GM19455 (cell line): Measurements from ENCODE around the gene MAEL.
"Not testable (repeated sequence)": the region's sequence is repeated elsewhere in the genome, so short reads cannot be mapped to it uniquely, and the experiment has no call there.

ENCODE experiments used
- ATAC-seq: cut with Tn5 transposase; IDR thresholded peaks from one replicate; pipeline ENCODE4 v1.9.1; 2021; ENCODE audit not compliant: unreplicated experiment

The MAEL gene

GRCh38 chr1:166977951-166978350 is 11.1 kb upstream of the MAEL start:
- ATAC-seq = no peak

GRCh38 chr1:166978821-166979220 is 10.3 kb upstream of the MAEL start:
- no peak for ATAC-seq

- ATAC-seq = no peak
Measured at GRCh38 chr1:166980383-166980782, 8.7 kb upstream of the MAEL start.

GRCh38 chr1:166980818-166981217 is 8.3 kb upstream of the MAEL start:
- ATAC-seq = no peak

GRCh38 chr1:166981589-166981988 is 7.5 kb upstream of the MAEL start:
- ATAC-seq = no peak

GRCh38 chr1:166999075-166999474 is 10.0 kb downstream of the MAEL start:
- no peak for ATAC-seq

- no peak for ATAC-seq
Measured at GRCh38 chr1:166999500-167000055, 10.5 kb downstream of the MAEL start.

- no peak for ATAC-seq
Measured at GRCh38 chr1:167000546-167000945, 11.5 kb downstream of the MAEL start.

GRCh38 chr1:167002354-167002753 is 13.3 kb downstream of the MAEL start:
- no peak for ATAC-seq

- no peak for ATAC-seq
Measured at GRCh38 chr1:167003711-167004110, 14.6 kb downstream of the MAEL start.

GRCh38 chr1:167011560-167012191 is 22.6 kb downstream of the MAEL start:
- ATAC-seq = no peak

- no peak for ATAC-seq
Measured at GRCh38 chr1:167012570-167012969, 23.5 kb downstream of the MAEL start.

- ATAC-seq = no peak
Measured at GRCh38 chr1:167013108-167013929, 24.2 kb downstream of the MAEL start.

- no peak for ATAC-seq
Measured at GRCh38 chr1:167016100-167016750, 27.1 kb downstream of the MAEL start.

- no peak for ATAC-seq
Measured at GRCh38 chr1:167022384-167022783, 33.3 kb downstream of the MAEL start.

GRCh38 chr1:167029553-167029952 is 40.5 kb downstream of the MAEL start:
- not testable (repeated sequence) for ATAC-seq

GRCh38 chr1:167033646-167034045 is 44.6 kb downstream of the MAEL start:
- no peak for ATAC-seq

GRCh38 chr1:167043752-167044488 is 54.8 kb downstream of the MAEL start:
- peak; percentile 99 for ATAC-seq

GRCh38 chr1:167051907-167052306 is 62.8 kb downstream of the MAEL start:
- no peak for ATAC-seq

GRCh38 chr1:167052389-167052788 is 63.3 kb downstream of the MAEL start:
- no peak for ATAC-seq

GRCh38 chr1:167054531-167054930 is 65.5 kb downstream of the MAEL start:
- ATAC-seq = no peak
